K562 (cell line): ENCODE measurements around the gene USP13. TPM values are rescaled to one million over a fixed set of nuclear protein-coding genes. Genes with fewer than 3 reads are reported as not detected.

Experiments
- ATAC-seq: fragments of 200-7000 bp; cut with Tn5 transposase; 3 replicates; pipeline ENCODE4 v1.9.1; 2020; ENCODE audit warnings: moderate library complexity
- BruUV-seq: library from RNA; stranded (reverse); fragments of 400-500 nt; replicated peaks from 2 replicates; lab custom pipeline; 2021; lab: Mats Ljungman, UMichigan
- CTCF ChIA-PET: fragments of 300-600 bp; formaldehyde crosslinking; extraction: SDS; loops from one replicate; lab custom pipeline; 2021; ENCODE audit warnings: low intra/inter-chr PET ratio; lab: Yijun Ruan, JAX
- POLR2A ChIA-PET: fragments of 300-600, 350-650 bp; sonication (Branson Sonifier 250); formaldehyde crosslinking; extraction: SDS; loops from one replicate; lab custom pipeline; 2021; ENCODE audit warnings: antibody characterized with exemption, inconsistent platforms; lab: Yijun Ruan, JAX
- DNase-seq, 4 experiments: peaks; one replicate each; pipeline versions ENCODE4 v3.0.0 to v3.0.0-alpha.2; 2011 to 2018; ENCODE audit warnings: low spot score in 3 of 4, mixed read lengths in 3 of 4; ENCODE audit errors: extremely low read depth in 1 of 4
- FAIRE-seq: peaks from 2 replicates; lab custom pipeline; 2011; peaks lifted over from hg19 to GRCh38; lab: Jason Lieb, UNC
- H2AFZ ChIP-seq: 2 replicates; pipeline ENCODE4 v1.6.0; 2011; ENCODE audit warnings: low read depth, low read length, control low read depth, inconsistent platforms
- H3K27ac ChIP-seq: fragments of 200-600 bp; 3 replicates; pipeline ENCODE4 v1.8.0; 2011; ENCODE audit warnings: low read depth, mild to moderate bottlenecking, control low read depth, inconsistent platforms, low read length, moderate library complexity, mixed read lengths; ENCODE audit errors: extremely low read depth
- H3K27me3 ChIP-seq, 2 experiments: fragments of 300-600 bp in 1 of 2; 2 replicates in 1 of 2; 3 replicates in 1 of 2; pipeline versions ENCODE4 v1.6.0 to v1.8.0; 2011; ENCODE audit warnings: inconsistent platforms in 2 of 2, low read length in 2 of 2, mild to moderate bottlenecking in 1 of 2, mixed read lengths in 1 of 2, moderate library complexity in 1 of 2; ENCODE audit not compliant: control insufficient read depth in 2 of 2, insufficient read depth in 2 of 2
- H3K36me3 ChIP-seq: fragments of 300-600 bp; 3 replicates; pipeline ENCODE4 v1.8.0; 2011; ENCODE audit warnings: mild to moderate bottlenecking, low read length, inconsistent platforms; ENCODE audit not compliant: control insufficient read depth, insufficient read depth
- H3K4me1 ChIP-seq, 2 experiments: fragments of 200-600 bp in 1 of 2; replicated peaks in 1 of 2; 2 replicates in 1 of 2; 3 replicates in 1 of 2; pipeline versions ENCODE4 v1.5.1 to v1.8.0; 2011; ENCODE audit warnings: inconsistent platforms in 2 of 2, low read length in 2 of 2, mild to moderate bottlenecking in 1 of 2, mixed read lengths in 1 of 2, moderate library complexity in 1 of 2; ENCODE audit not compliant: control insufficient read depth in 2 of 2, insufficient read depth in 2 of 2
- H3K4me2 ChIP-seq: 2 replicates; pipeline ENCODE4 v1.6.1; 2011; ENCODE audit warnings: low read length, control low read depth, inconsistent platforms, mixed read lengths; ENCODE audit not compliant: insufficient read depth
- H3K4me3 ChIP-seq: fragments of 200-600 bp; sonication (generic), shearing (Covaris generic); 2 replicates; pipeline ENCODE4 v1.5.1; 2016; ENCODE audit warnings: control low read depth, inconsistent platforms
- H3K79me2 ChIP-seq: fragments of 200-600 bp; 3 replicates; pipeline ENCODE4 v1.8.0; 2011; ENCODE audit warnings: low read length, inconsistent platforms; ENCODE audit not compliant: control insufficient read depth, insufficient read depth
- H3K9ac ChIP-seq, 2 experiments: 2 replicates each; pipeline versions ENCODE4 v1.6.0 to v1.6.1; 2011; ENCODE audit warnings: low read depth in 2 of 2, low read length in 2 of 2, control low read depth in 1 of 2, inconsistent platforms in 1 of 2, mild to moderate bottlenecking in 1 of 2, mixed read lengths in 1 of 2; ENCODE audit not compliant: insufficient read depth in 1 of 2
- H3K9me1 ChIP-seq: one replicate; pipeline ENCODE4 v1.6.0; 2011; ENCODE audit warnings: inconsistent platforms, mild to moderate bottlenecking, low read length, moderate library complexity; ENCODE audit not compliant: control insufficient read depth, insufficient read depth
- H3K9me3 ChIP-seq: replicated peaks from 2 replicates; pipeline ENCODE4 v1.5.1; 2011; ENCODE audit warnings: low read depth, low read length, inconsistent platforms; ENCODE audit not compliant: control insufficient read depth, insufficient read depth
- H4K20me1 ChIP-seq: replicated peaks from 2 replicates; pipeline ENCODE4 v1.6.1; 2011; ENCODE audit warnings: low read length, inconsistent platforms, mixed read lengths; ENCODE audit not compliant: control insufficient read depth, insufficient read depth
- HDAC3 ChIP-seq: fragments of 450-650 bp; IDR thresholded peaks from 2 replicates; pipeline ENCODE4 v1.6.1; 2018; ENCODE audit warnings: borderline replicate concordance, mild to moderate bottlenecking, moderate library complexity; ENCODE audit not compliant: partially characterized antibody
- KDM2B ChIP-seq: fragments of 250-450 bp; sonication (Bioruptor Pico); IDR thresholded peaks from 2 replicates; pipeline ENCODE4 v1.8.0; 2021; ENCODE audit warnings: mild to moderate bottlenecking, moderate library complexity
- MYNN ChIP-seq, 2 experiments: sonication (generic); formaldehyde crosslinking in 1 of 2; IDR thresholded peaks; 2 replicates each; pipeline versions ENCODE4 v1.5.0 to v1.6.1; 2016 to 2020; ENCODE audit warnings: antibody characterized with exemption in 1 of 2, missing genetic modification reagents in 1 of 2
- NFIC ChIP-seq: fragments of 450-650 bp; IDR thresholded peaks from 2 replicates; pipeline ENCODE4 v1.6.1; 2017; ENCODE audit warnings: mild to moderate bottlenecking, inconsistent platforms
- ZBTB1 ChIP-seq: sonication (generic); formaldehyde crosslinking; IDR thresholded peaks from 2 replicates; pipeline ENCODE4 v1.8.1; 2023; ENCODE audit warnings: missing genetic modification reagents, low read depth, mild to moderate bottlenecking, borderline replicate concordance
- ZNF561 ChIP-seq: fragments of 450-650 bp; formaldehyde crosslinking; conservative IDR thresholded peaks from 2 replicates; pipeline ENCODE4 v1.4.0; 2020; ENCODE audit warnings: mild to moderate bottlenecking, moderate library complexity
- ZNF592 ChIP-seq: fragments of 450-650 bp; IDR thresholded peaks from 2 replicates; pipeline ENCODE4 v1.6.1; 2017; ENCODE audit warnings: antibody characterized with exemption, mild to moderate bottlenecking
- WGBS: fragments of 100-300 bp; shearing (Covaris generic); methylation state at CpG from one replicate; pipeline ENCODE4 v1.1.6; 2016; ENCODE audit warnings: low coverage, mixed read lengths; ENCODE audit not compliant: insufficient coverage; ENCODE audit errors: missing lambda C conversion rate; 5-methylcytosine and 5-hydroxymethylcytosine counted together
- in situ Hi-C: fragments of 300-500 bp; cut with MboI; formaldehyde crosslinking; loops from 4 replicates; pipeline ENCODE4 v1.15.0; 2018; ENCODE audit warnings: inconsistent platforms, mixed read lengths
- intact Hi-C: fragments of 100-400 bp; cut with micrococcal nuclease; formaldehyde crosslinking; loops from 2 replicates; pipeline ENCODE4 v1.14.2; 2022
- polyA plus RNA-seq, 8 experiments: library from polyadenylated mRNA; depleted of rRNA in 4 of 8; stranded (reverse) in 5 of 8; unstranded in 3 of 8; fragments of >200 nt; fragmentation: Nextera tagmentation in 2 of 8; fragmentation: Illumina TruSeq in 1 of 8; extraction: Ambion mirVana in 2 of 8; extraction: Trizol in 1 of 8; gene quantifications; 2 replicates each; pipeline versions ENCODE4 v1.2.1 to v1.2.3, GENCODE V29; 2011 to 2014; ENCODE audit warnings: inconsistent platforms in 1 of 8, missing spikeins in 1 of 8
- total RNA-seq, 7 experiments: library from RNA; depleted of rRNA in 6 of 7; stranded (reverse); fragments of >200 nt in 6 of 7; fragmentation: Illumina TruSeq in 2 of 7; extraction: Trizol in 2 of 7; gene quantifications; 2 replicates each; pipeline versions ENCODE4 v1.2.1 to v1.2.3, GENCODE V29; 2011 to 2021; ENCODE audit warnings: low replicate concordance in 1 of 7

USP13 gene
- total and polyA plus RNA-seq, 9 of the 15 experiments (the other 6 are each of a cell fraction or from before 2014, with no cell fraction given), result 0.11 to 2.3 (median 0.51) TPM

- FAIRE-seq (no peak), ATAC-seq (no peak)
- no TSS peak for BruUV-seq
- no peaks in the 10 kb centered on the region for H3K9me1 ChIP-seq
- no peak overlapping the region for H3K27ac ChIP-seq
- 0% methylated on average over 2 of the region's 2 CpGs for WGBS
- in situ Hi-C loops, result no loop called here
- H3K36me3 ChIP-seq, result no peaks in the 10 kb centered on the region
- POLR2A ChIA-PET, result no interaction called here
- H3K9ac ChIP-seq, result no peak overlapping the region
- no peak for TF ChIP-seq MYNN (IDR thresholded peaks at IDR 0.05)
- TF ChIP-seq MYNN (CRISPR knock-in tag; IDR thresholded peaks at IDR 0.05), result no peak
- TF ChIP-seq ZBTB1 (CRISPR knock-in tag), result no peak
- no peak for TF ChIP-seq ZNF561
- no peak for TF ChIP-seq ZNF592
- TF ChIP-seq HDAC3, result no peak
- no peak for TF ChIP-seq KDM2B
- no peak for TF ChIP-seq NFIC
- TF ChIP-seq, all 486 proteins: peak for 0
- DNase-seq, result no peak
- H3K9me3 ChIP-seq, result no peaks in the 10 kb centered on the region
- no peaks in the 10 kb centered on the region for H3K79me2 ChIP-seq
- H3K27me3 ChIP-seq, result peaks cover 7 to 23% of the 10 kb centered on the region in 2 experiments
- no peak overlapping the region for H3K4me3 ChIP-seq
- CTCF ChIA-PET, result no interaction called here
- intact Hi-C loops, result no loop called here
- H2AFZ ChIP-seq, result no peak overlapping the region
- H3K4me1 ChIP-seq, result no peaks in the 10 kb centered on the region
- H4K20me1 ChIP-seq, result no peaks in the 10 kb centered on the region
- H3K4me2 ChIP-seq, result no peak overlapping the region
Measured at GRCh38 chr3:179729981-179730380, 77.1 kb downstream of the USP13 start.
